OCI-LY7 (cell line): ENCODE measurements around the gene MLYCD.

Experiments used
- EZH2phosphoT487 ChIP-seq: fragments of 200-600 bp; sonication (generic); IDR thresholded peaks from 2 replicates; pipeline ENCODE4 v1.6.1; 2018; ENCODE audit warnings: low read depth, borderline replicate concordance, mild to moderate bottlenecking, mixed run types, antibody characterized with exemption, low read length, moderate library complexity, mixed read lengths
- TF ChIP-seq, protein P1 (sequence below): fragments of 200-600 bp; sonication (generic); conservative IDR thresholded peaks from 2 replicates; pipeline ENCODE4 v1.5.1; 2014; ENCODE audit warnings: mild to moderate bottlenecking, antibody characterized with exemption, low read length, moderate library complexity, mixed read lengths

DNA sequence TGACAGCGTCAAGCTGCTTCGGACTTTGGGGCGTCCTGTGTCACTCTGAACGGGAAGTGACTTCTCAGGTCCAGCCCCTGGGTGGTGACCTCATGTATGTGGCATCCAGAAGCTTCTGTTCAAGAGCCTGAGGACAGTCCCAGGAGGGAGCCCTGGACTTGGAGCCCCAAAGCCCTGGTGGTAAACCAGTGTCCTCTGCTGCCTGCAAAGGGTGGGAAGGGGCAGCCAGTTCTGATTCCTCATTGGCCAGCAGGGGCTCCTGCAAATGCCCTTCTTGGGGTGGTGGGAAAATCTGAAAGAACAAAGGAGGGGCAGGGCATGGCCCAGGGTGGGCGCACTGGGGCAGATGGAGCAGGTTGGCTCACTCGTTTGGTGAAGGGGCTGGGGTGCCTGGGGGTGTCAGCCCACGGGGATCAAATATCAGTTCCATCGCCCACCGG, 55.7 kb downstream of the MLYCD start:
- TF ChIP-seq EZH2phosphoT487 = no peak
- TF ChIP-seq, protein P1, sequence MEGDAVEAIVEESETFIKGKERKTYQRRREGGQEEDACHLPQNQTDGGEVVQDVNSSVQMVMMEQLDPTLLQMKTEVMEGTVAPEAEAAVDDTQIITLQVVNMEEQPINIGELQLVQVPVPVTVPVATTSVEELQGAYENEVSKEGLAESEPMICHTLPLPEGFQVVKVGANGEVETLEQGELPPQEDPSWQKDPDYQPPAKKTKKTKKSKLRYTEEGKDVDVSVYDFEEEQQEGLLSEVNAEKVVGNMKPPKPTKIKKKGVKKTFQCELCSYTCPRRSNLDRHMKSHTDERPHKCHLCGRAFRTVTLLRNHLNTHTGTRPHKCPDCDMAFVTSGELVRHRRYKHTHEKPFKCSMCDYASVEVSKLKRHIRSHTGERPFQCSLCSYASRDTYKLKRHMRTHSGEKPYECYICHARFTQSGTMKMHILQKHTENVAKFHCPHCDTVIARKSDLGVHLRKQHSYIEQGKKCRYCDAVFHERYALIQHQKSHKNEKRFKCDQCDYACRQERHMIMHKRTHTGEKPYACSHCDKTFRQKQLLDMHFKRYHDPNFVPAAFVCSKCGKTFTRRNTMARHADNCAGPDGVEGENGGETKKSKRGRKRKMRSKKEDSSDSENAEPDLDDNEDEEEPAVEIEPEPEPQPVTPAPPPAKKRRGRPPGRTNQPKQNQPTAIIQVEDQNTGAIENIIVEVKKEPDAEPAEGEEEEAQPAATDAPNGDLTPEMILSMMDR = no peak
